Raji (cell line): ENCODE measurements around the gene CHCHD1.

Experiments
- POLR2A ChIP-seq: IDR thresholded peaks from 2 replicates; pipeline ENCODE4 v1.6.1; 2011; ENCODE audit warnings: low read depth, low read length, control low read depth; ENCODE audit not compliant: insufficient read depth

Gene CHCHD1

GRCh38 chr10:73800560-73801252, 18.9 kb downstream of the CHCHD1 start:
- no peak for TF ChIP-seq POLR2A

- TF ChIP-seq POLR2A = no peak
These were observed 19.4 kb downstream of the CHCHD1 start for GRCh38 chr10:73801253-73801590.

GRCh38 chr10:73802276-73802991, 20.6 kb downstream of the CHCHD1 start:
- TF ChIP-seq POLR2A = no peak

GRCh38 chr10:73803680-73804286, 21.9 kb downstream of the CHCHD1 start:
- TF ChIP-seq POLR2A = no peak

GRCh38 chr10:73806176-73806950, 24.5 kb downstream of the CHCHD1 start:
- no peak for TF ChIP-seq POLR2A

GRCh38 chr10:73807471-73807870, 25.6 kb downstream of the CHCHD1 start:
- TF ChIP-seq POLR2A = no peak

GRCh38 chr10:73808021-73808815, 26.4 kb downstream of the CHCHD1 start:
- no peak for TF ChIP-seq POLR2A

- TF ChIP-seq POLR2A = no peak
These were observed 27.4 kb downstream of the CHCHD1 start for GRCh38 chr10:73809061-73809818.

- TF ChIP-seq POLR2A = no peak
These were observed 28.5 kb downstream of the CHCHD1 start for GRCh38 chr10:73810358-73810734.

- no peak for TF ChIP-seq POLR2A
These were observed 29.1 kb downstream of the CHCHD1 start for GRCh38 chr10:73810735-73811465.

GRCh38 chr10:73812657-73813056, 30.8 kb downstream of the CHCHD1 start:
- no peak for TF ChIP-seq POLR2A

GRCh38 chr10:73813333-73813732, 31.5 kb downstream of the CHCHD1 start:
- TF ChIP-seq POLR2A = no peak

GRCh38 chr10:73814276-73814895, 32.5 kb downstream of the CHCHD1 start:
- TF ChIP-seq POLR2A = no peak
